H9 (cell line): ENCODE results near the gene NUDT10. TPM values are rescaled to one million over a fixed set of nuclear protein-coding genes. Genes with fewer than 3 reads are reported as not detected.
"Not testable (repeated sequence)": the region's sequence is repeated elsewhere in the genome, so short reads cannot be mapped to it uniquely, and the experiment has no call there.

Experiments used
- DNase-seq: peaks from one replicate; pipeline ENCODE4 v3.0.0-alpha.2; 2017
- H2AFZ ChIP-seq: one replicate; pipeline ENCODE4 v1.6.1; 2013; ENCODE audit warnings: mild to moderate bottlenecking, low read length, control low read depth, moderate library complexity
- H2AK5ac ChIP-seq: 2 replicates; pipeline ENCODE4 v1.6.1; 2013; ENCODE audit warnings: low read length, control low read depth, mixed read lengths; ENCODE audit not compliant: insufficient read length
- H2BK120ac ChIP-seq: one replicate; pipeline ENCODE4 v1.6.1; 2013; ENCODE audit warnings: low read depth, mild to moderate bottlenecking, low read length, control low read depth, inconsistent platforms; ENCODE audit not compliant: poor library complexity, severe bottlenecking
- H2BK12ac ChIP-seq: 2 replicates; pipeline ENCODE4 v1.6.1; 2013; ENCODE audit warnings: low read length, control low read depth, mixed read lengths, low read depth; ENCODE audit not compliant: insufficient read length
- H2BK15ac ChIP-seq: 2 replicates; pipeline ENCODE4 v1.6.1; 2013; ENCODE audit warnings: low read depth, low read length, control low read depth
- H2BK20ac ChIP-seq: one replicate; pipeline ENCODE4 v1.6.1; 2013; ENCODE audit warnings: low read depth, mild to moderate bottlenecking, low read length, control low read depth, inconsistent platforms; ENCODE audit not compliant: poor library complexity, severe bottlenecking
- H2BK5ac ChIP-seq: 2 replicates; pipeline ENCODE4 v1.6.1; 2013; ENCODE audit warnings: low read length, control low read depth, mixed read lengths; ENCODE audit not compliant: insufficient read length
- H3K14ac ChIP-seq: 2 replicates; pipeline ENCODE4 v1.6.1; 2013; ENCODE audit warnings: low read length, control low read depth; ENCODE audit not compliant: insufficient read depth
- H3K18ac ChIP-seq: 2 replicates; pipeline ENCODE4 v1.6.1; 2013; ENCODE audit warnings: low read depth, mild to moderate bottlenecking, mixed read lengths, low read length, control low read depth; ENCODE audit not compliant: insufficient read length
- H3K23ac ChIP-seq: 2 replicates; pipeline ENCODE4 v1.6.1; 2013; ENCODE audit warnings: low read length, control low read depth, mixed read lengths, low read depth; ENCODE audit not compliant: insufficient read length
- H3K23me2 ChIP-seq: 2 replicates; pipeline ENCODE4 v1.6.1; 2013; ENCODE audit warnings: low read depth, mild to moderate bottlenecking, mixed read lengths, low read length, control low read depth; ENCODE audit not compliant: insufficient read length, poor library complexity, severe bottlenecking
- H3K27ac ChIP-seq: 2 replicates; pipeline ENCODE4 v1.5.1; 2013; ENCODE audit warnings: low read length, control low read depth, mixed read lengths, low read depth; ENCODE audit not compliant: insufficient read length
- H3K27me3 ChIP-seq: 2 replicates; pipeline ENCODE4 v1.6.1; 2013; ENCODE audit warnings: low read length, control low read depth, inconsistent platforms; ENCODE audit not compliant: insufficient read depth
- H3K4ac ChIP-seq: 2 replicates; pipeline ENCODE4 v1.6.1; 2013; ENCODE audit warnings: low read depth, mild to moderate bottlenecking, control low read depth, inconsistent platforms, low read length, moderate library complexity
- H3K4me1 ChIP-seq: 2 replicates; pipeline ENCODE4 v1.6.1; 2013; ENCODE audit warnings: low read length, control low read depth, inconsistent platforms; ENCODE audit not compliant: insufficient read depth
- H3K4me2 ChIP-seq: 2 replicates; pipeline ENCODE4 v1.6.1; 2013; ENCODE audit warnings: low read length, control low read depth, mixed read lengths; ENCODE audit not compliant: insufficient read length, insufficient read depth
- H3K56ac ChIP-seq: 2 replicates; pipeline ENCODE4 v1.6.1; 2013; ENCODE audit warnings: low read depth, mild to moderate bottlenecking, mixed read lengths, low read length, control low read depth; ENCODE audit not compliant: insufficient read length
- H3K79me1 ChIP-seq: 2 replicates; pipeline ENCODE4 v1.6.1; 2013; ENCODE audit warnings: low read depth, mild to moderate bottlenecking, moderate library complexity, low read length, control low read depth, inconsistent platforms; ENCODE audit not compliant: insufficient read depth, poor library complexity, severe bottlenecking
- H3K79me2 ChIP-seq: 2 replicates; pipeline ENCODE4 v1.6.1; 2013; ENCODE audit warnings: low read length, control low read depth, inconsistent platforms; ENCODE audit not compliant: insufficient read depth
- H3K9ac ChIP-seq: 2 replicates; pipeline ENCODE4 v1.6.1; 2013; ENCODE audit warnings: low read length, control low read depth, mixed read lengths; ENCODE audit not compliant: insufficient read length; ENCODE audit errors: extremely low read depth
- H3K9me3 ChIP-seq: one replicate; pipeline ENCODE4 v1.6.1; 2013; ENCODE audit warnings: low read depth, low read length, inconsistent platforms; ENCODE audit not compliant: control insufficient read depth
- H3T11ph ChIP-seq: one replicate; pipeline ENCODE4 v1.6.1; 2013; ENCODE audit warnings: mild to moderate bottlenecking, low read length, control low read depth, inconsistent platforms
- H4K20me1 ChIP-seq: one replicate; pipeline ENCODE4 v1.6.1; 2013; ENCODE audit not compliant: control insufficient read depth, insufficient read length, insufficient read depth
- H4K5ac ChIP-seq: 2 replicates; pipeline ENCODE4 v1.6.1; 2013; ENCODE audit warnings: low read depth, mild to moderate bottlenecking, mixed read lengths, low read length, control low read depth; ENCODE audit not compliant: insufficient read length
- H4K8ac ChIP-seq: replicated peaks from 2 replicates; pipeline ENCODE4 v1.6.1; 2013; ENCODE audit warnings: low read length, control low read depth, mixed read lengths, low read depth; ENCODE audit not compliant: insufficient read length
- H4K91ac ChIP-seq: 2 replicates; pipeline ENCODE4 v1.6.1; 2013; ENCODE audit warnings: low read depth, mild to moderate bottlenecking, moderate library complexity, mixed read lengths, low read length, control low read depth; ENCODE audit not compliant: insufficient read length
- H3K27ac Mint-ChIP-seq, 3 experiments: 2 replicates in 2 of 3; 3 replicates in 1 of 3; pipeline ENCODE4 v1.8.0; 2020 to 2021; ENCODE audit warnings: mixed read lengths in 3 of 3, mild to moderate bottlenecking in 1 of 3, moderate library complexity in 1 of 3
- H3K27me3 Mint-ChIP-seq: 2 replicates; pipeline ENCODE4 v1.8.0; 2021; ENCODE audit warnings: low read depth, mild to moderate bottlenecking, moderate library complexity, mixed read lengths
- H3K36me3 Mint-ChIP-seq, 3 experiments: 2 replicates in 2 of 3; 3 replicates in 1 of 3; pipeline ENCODE4 v1.8.0; 2020 to 2021; ENCODE audit warnings: low read depth in 3 of 3, mixed read lengths in 3 of 3; ENCODE audit not compliant: insufficient read depth in 1 of 3
- H3K4me1 Mint-ChIP-seq, 2 experiments: 2 replicates each; pipeline ENCODE4 v1.8.0; 2020; ENCODE audit warnings: mixed read lengths in 2 of 2
- H3K4me3 Mint-ChIP-seq, 2 experiments: 2 replicates in 1 of 2; 3 replicates in 1 of 2; pipeline ENCODE4 v1.8.0; 2020 to 2021; ENCODE audit warnings: mild to moderate bottlenecking in 2 of 2, mixed read lengths in 2 of 2, moderate library complexity in 1 of 2
- H3K9me3 Mint-ChIP-seq, 2 experiments: 2 replicates in 1 of 2; 3 replicates in 1 of 2; pipeline ENCODE4 v1.8.0; 2020; ENCODE audit warnings: mild to moderate bottlenecking in 2 of 2, mixed read lengths in 2 of 2, moderate library complexity in 1 of 2
- CTCF ChIP-seq: fragments of 200-600 bp; sonication (generic); conservative IDR thresholded peaks from 3 replicates; pipeline ENCODE4 v1.8.0; 2021; ENCODE audit warnings: antibody characterized with exemption, mild to moderate bottlenecking
- WGBS: extraction: QIAGEN DNeasy Blood & Tissue Kit; methylation state at CpG from one replicate; pipeline ENCODE4 v1.1.7; 2013; ENCODE audit warnings: missing lambda C conversion rate, low lambda C conversion rate, mixed read lengths; ENCODE audit not compliant: insufficient read length; ENCODE audit errors: extremely low coverage; 5-methylcytosine and 5-hydroxymethylcytosine counted together
- total RNA-seq: library from RNA; stranded (reverse); gene quantifications from 2 replicates; pipeline ENCODE4 v1.2.1, GENCODE V29; 2021

The NUDT10 gene
- total RNA-seq, 1 experiment from 2014 or later = 11.9 TPM

GRCh38 chrX:51316271-51316670 is 16.4 kb upstream of the NUDT10 start:
- no peaks in the 10 kb centered on the region; the same call in 1 of the 2 replicates for H3K27me3 Mint-ChIP-seq
- Histone ChIP-seq H2AK5ac (no peak overlapping the region), H4K91ac (no peak overlapping the region), H3K27ac (no peak overlapping the region), H3K18ac (no peak overlapping the region), H2BK5ac (no peak overlapping the region), H4K5ac (no peak overlapping the region), H3K9ac (no peak overlapping the region), H4K8ac (no peak overlapping the region), H3K79me1 (no peaks in the 10 kb centered on the region), H3K56ac (no peak overlapping the region), H2BK15ac (no peak overlapping the region), H3K4me2 (no peak overlapping the region), H3K27me3 (no peaks in the 10 kb centered on the region), H3K23ac (no peak overlapping the region), H3K4ac (no peak overlapping the region), H3K4me1 (no peaks in the 10 kb centered on the region), H3K14ac (no peak overlapping the region), H3K23me2 (no peaks in the 10 kb centered on the region), H2BK20ac (no peak overlapping the region), H3T11ph (no peak overlapping the region), H2BK12ac (no peak overlapping the region), H2BK120ac (no peak overlapping the region), H2AFZ (no peak overlapping the region), H3K79me2 (no peaks in the 10 kb centered on the region), H3K9me3 (peaks cover 20% of the 10 kb centered on the region), H4K20me1 (no peaks in the 10 kb centered on the region)
- H3K36me3 Mint-ChIP-seq = no peaks in the 10 kb centered on the region; a peak in 2 of 7 replicates
- WGBS = no CpG with 5 or more reads among the region's 1 CpG
- H3K4me3 Mint-ChIP-seq = no peak overlapping the region
- no peak for TF ChIP-seq CTCF
- peaks cover 58% of the 10 kb centered on the region in 2 experiments for H3K9me3 Mint-ChIP-seq
- DNase-seq = no peak
- H3K27ac Mint-ChIP-seq = no peak overlapping the region
- no peaks in the 10 kb centered on the region for H3K4me1 Mint-ChIP-seq

DNA sequence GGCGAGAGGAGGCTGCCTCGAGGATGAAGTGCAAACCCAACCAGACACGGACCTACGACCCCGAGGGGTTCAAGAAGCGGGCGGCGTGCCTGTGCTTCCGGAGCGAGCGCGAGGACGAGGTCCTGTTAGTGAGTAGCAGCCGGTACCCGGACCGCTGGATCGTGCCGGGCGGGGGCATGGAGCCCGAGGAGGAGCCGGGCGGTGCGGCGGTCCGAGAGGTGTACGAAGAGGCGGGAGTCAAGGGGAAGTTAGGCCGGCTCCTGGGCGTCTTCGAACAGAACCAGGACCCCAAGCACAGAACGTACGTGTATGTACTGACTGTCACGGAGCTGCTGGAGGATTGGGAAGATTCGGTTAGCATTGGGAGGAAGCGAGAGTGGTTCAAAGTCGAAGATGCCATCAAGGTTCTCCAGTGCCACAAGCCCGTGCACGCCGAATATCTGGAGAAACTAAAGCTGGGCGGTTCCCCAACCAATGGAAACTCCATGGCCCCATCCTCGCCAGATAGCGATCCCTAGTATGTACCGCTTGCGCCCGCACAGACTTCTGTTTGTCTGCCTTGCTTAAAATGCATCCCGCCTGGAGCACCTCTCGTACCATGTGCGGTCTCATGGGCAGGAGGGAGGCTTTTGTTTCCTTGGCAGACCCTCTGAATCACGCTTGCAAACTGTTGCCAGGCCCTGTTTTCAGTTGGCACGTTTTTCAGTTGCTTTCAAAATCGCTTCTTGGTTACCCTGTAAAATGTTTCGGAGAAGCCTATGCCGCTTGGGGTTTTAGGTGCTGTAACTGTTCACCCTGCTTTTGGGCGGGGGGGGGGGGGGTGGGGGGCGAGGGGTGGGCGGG is 542 bp downstream of the NUDT10 start:
- H3K14ac ChIP-seq = peak overlapping the region; percentile 57; the same call in 1 of the 2 replicates
- H2BK15ac ChIP-seq, H2BK12ac ChIP-seq, H2AFZ ChIP-seq, H4K8ac ChIP-seq, H3K4ac ChIP-seq, H4K91ac ChIP-seq, H3T11ph ChIP-seq, H3K56ac ChIP-seq, H3K79me2 ChIP-seq, H3K4me1 ChIP-seq, H3K79me1 ChIP-seq, H2AK5ac ChIP-seq, H4K20me1 ChIP-seq, H3K36me3 Mint-ChIP-seq, H2BK20ac ChIP-seq, H2BK5ac ChIP-seq, H3K27me3 Mint-ChIP-seq, H3K27ac ChIP-seq, H3K18ac ChIP-seq, H3K23me2 ChIP-seq, H3K23ac ChIP-seq, H4K5ac ChIP-seq, H3K27me3 ChIP-seq, H2BK120ac ChIP-seq, DNase-seq: not testable (repeated sequence)
- Mint-ChIP-seq H3K27ac (peak overlapping the region; percentile 61 to 91 (median 80); a peak in 3 of 7 replicates), H3K4me3 (peak overlapping the region; percentile 84 to 90), H3K4me1 (peaks cover 11 to 19% of the 10 kb centered on the region in 2 experiments), H3K9me3 (peaks cover 67 to 70% of the 10 kb centered on the region in 2 experiments)
- H3K4me2 ChIP-seq = peak overlapping the region; percentile 49
- WGBS = no CpG with 5 or more reads among the region's 56 CpGs
- peak overlapping the region; percentile 37 for H3K9ac ChIP-seq
- peaks cover 17% of the 10 kb centered on the region for H3K9me3 ChIP-seq
